A549 (cell line): ENCODE results near the gene BCL2L15. TPM values are rescaled to one million over a fixed set of nuclear protein-coding genes. Genes with fewer than 3 reads are reported as not detected.

Experiments used
- ATAC-seq, 2 experiments: fragments of 200-7000 bp in 1 of 2; fragments of >200 bp in 1 of 2; cut with Nextera tagmentation in 1 of 2; cut with Tn5 transposase in 1 of 2; 3 replicates each; pipeline versions ENCODE4 v1.8.0 to v1.9.1; 2018 to 2020; ENCODE audit warnings: mild to moderate bottlenecking in 1 of 2, moderate library complexity in 1 of 2
- CTCF ChIA-PET: fragments of 300-600 bp; sonication (Branson Sonifier 250); formaldehyde crosslinking; extraction: SDS; loops from one replicate; lab custom pipeline; 2021; ENCODE audit warnings: antibody characterized with exemption, inconsistent platforms; lab: Yijun Ruan, JAX
- POLR2A ChIA-PET: fragments of 350-600 bp; formaldehyde crosslinking; extraction: SDS; loops from one replicate; lab custom pipeline; 2021; ENCODE audit warnings: antibody characterized with exemption, inconsistent platforms; lab: Yijun Ruan, JAX
- DNase-seq, 2 experiments: peaks; one replicate each; pipeline versions ENCODE4 v3.0.0 to v3.0.0-alpha.2; 2011 to 2016; ENCODE audit warnings: low read depth in 1 of 2, low spot score in 1 of 2
- FAIRE-seq: peaks from 2 replicates; lab custom pipeline; 2011; peaks lifted over from hg19 to GRCh38; lab: Jason Lieb, UNC
- H3K27ac ChIP-seq, 2 experiments: fragments of >200 bp; sonication (Bioruptor Twin); formaldehyde crosslinking; 3 replicates each; pipeline ENCODE4 v1.5.1; 2016 to 2017
- H3K4me1 ChIP-seq: fragments of >200 bp; sonication (Bioruptor Twin); formaldehyde crosslinking; 3 replicates; pipeline ENCODE4 v1.6.1; 2016
- H3K4me2 ChIP-seq: fragments of >200 bp; sonication (Bioruptor Twin); formaldehyde crosslinking; 3 replicates; pipeline ENCODE4 v1.6.1; 2016
- H3K4me3 ChIP-seq: fragments of >200 bp; sonication (Bioruptor Twin); formaldehyde crosslinking; 3 replicates; pipeline ENCODE4 v1.5.1; 2016
- H3K9me3 ChIP-seq: fragments of >200 bp; sonication (Bioruptor Twin); formaldehyde crosslinking; 3 replicates; pipeline ENCODE4 v1.6.1; 2016
- CBX2 ChIP-seq: fragments of 200-600 bp; sonication (generic); IDR thresholded peaks from 2 replicates; pipeline ENCODE4 v1.6.1; 2016; ENCODE audit warnings: low read depth, mild to moderate bottlenecking, borderline replicate concordance
- EP300 ChIP-seq, 2 experiments: fragments of >200 bp; sonication (Bioruptor Twin); formaldehyde crosslinking; IDR thresholded peaks; 2 replicates in 1 of 2; 3 replicates in 1 of 2; pipeline ENCODE4 v1.6.1; 2016 to 2017
- FOSB ChIP-seq: fragments of 250-450 bp; sonication (Bioruptor Pico); IDR thresholded peaks from 2 replicates; pipeline ENCODE4 v1.5.0; 2020; ENCODE audit warnings: mild to moderate bottlenecking, moderate library complexity
- FOXS1 ChIP-seq: fragments of 250-450 bp; sonication (Bioruptor Pico); IDR thresholded peaks from 2 replicates; pipeline ENCODE4 v1.5.0; 2020; ENCODE audit warnings: mild to moderate bottlenecking, moderate library complexity
- HEYL ChIP-seq: fragments of 250-450 bp; sonication (Bioruptor Pico); IDR thresholded peaks from 2 replicates; pipeline ENCODE4 v1.8.0; 2021; ENCODE audit warnings: mild to moderate bottlenecking, moderate library complexity
- HOXB5 ChIP-seq: fragments of 250-450 bp; sonication (Bioruptor Pico); IDR thresholded peaks from 2 replicates; pipeline ENCODE4 v1.5.0; 2020; ENCODE audit warnings: mild to moderate bottlenecking, moderate library complexity
- JUN ChIP-seq, 2 experiments: fragments of >200 bp; sonication (Bioruptor Twin); formaldehyde crosslinking; IDR thresholded peaks; 2 replicates in 1 of 2; 3 replicates in 1 of 2; pipeline ENCODE4 v1.6.1; 2016 to 2017
- KDM5A ChIP-seq: fragments of 200-600 bp; sonication (generic); IDR thresholded peaks from 2 replicates; pipeline ENCODE4 v1.6.1; 2016; ENCODE audit warnings: antibody characterized with exemption, mild to moderate bottlenecking
- MAFK ChIP-seq: fragments of 450-650 bp; IDR thresholded peaks from 2 replicates; pipeline ENCODE4 v1.6.1; 2014; ENCODE audit not compliant: partially characterized antibody
- PHF8 ChIP-seq: fragments of 200-600 bp; sonication (generic); IDR thresholded peaks from 2 replicates; pipeline ENCODE4 v1.6.1; 2016; ENCODE audit warnings: low read depth, mild to moderate bottlenecking, antibody characterized with exemption, moderate library complexity, borderline replicate concordance
- RARB ChIP-seq: fragments of 250-450 bp; sonication (Bioruptor Pico); IDR thresholded peaks from 2 replicates; pipeline ENCODE4 v1.8.0; 2021; ENCODE audit warnings: mild to moderate bottlenecking, moderate library complexity
- RCOR1 ChIP-seq: fragments of 150-350 bp; IDR thresholded peaks from 2 replicates; pipeline ENCODE4 v1.6.1; 2014; ENCODE audit warnings: antibody characterized with exemption, low read length, low read depth
- RFX5 ChIP-seq: fragments of 450-650 bp; IDR thresholded peaks from 2 replicates; pipeline ENCODE4 v1.7.1; 2014; ENCODE audit warnings: antibody characterized with exemption, mild to moderate bottlenecking, moderate library complexity
- RNF2 ChIP-seq: fragments of 200-600 bp; sonication (generic); IDR thresholded peaks from 2 replicates; pipeline ENCODE4 v1.6.1; 2016; ENCODE audit warnings: low read depth, mild to moderate bottlenecking, antibody characterized with exemption, moderate library complexity, borderline replicate concordance
- SMC3 ChIP-seq: fragments of >200 bp; sonication (Bioruptor Twin); formaldehyde crosslinking; IDR thresholded peaks from 3 replicates; pipeline ENCODE4 v1.6.1; 2018; ENCODE audit warnings: inconsistent platforms
- TFCP2L1 ChIP-seq: fragments of 250-450 bp; sonication (Bioruptor Pico); IDR thresholded peaks from 2 replicates; pipeline ENCODE4 v1.5.0; 2021; ENCODE audit warnings: mild to moderate bottlenecking
- ZNF302 ChIP-seq: fragments of 250-450 bp; sonication (Bioruptor Pico); IDR thresholded peaks from 2 replicates; pipeline ENCODE4 v1.9.0; 2021; ENCODE audit warnings: inconsistent platforms, mild to moderate bottlenecking, moderate library complexity
- WGBS: methylation state at CpG from one replicate; pipeline ENCODE4 v1.1.6; 2017; ENCODE audit errors: missing lambda C conversion rate; 5-methylcytosine and 5-hydroxymethylcytosine counted together
- polyA plus RNA-seq, 4 experiments: library from polyadenylated mRNA; depleted of rRNA in 3 of 4; stranded (reverse); fragments of >200 nt; fragmentation: RNase III in 1 of 4; extraction: RNeasy Plus Mini Kit Qiagen cat#74134 plus additional on column Dnase treatment in 1 of 4; gene quantifications; 2 replicates in 3 of 4; 3 replicates in 1 of 4; pipeline ENCODE4 v1.2.3, GENCODE V29; 2011 to 2017
- TF ChIP-seq, protein P1 (sequence below): fragments of >200 bp; sonication (Bioruptor Twin); formaldehyde crosslinking; IDR thresholded peaks from 3 replicates; pipeline ENCODE4 v1.5.1; 2016
- TF ChIP-seq, protein P2 (sequence below): fragments of 250-450 bp; sonication (Bioruptor Pico); IDR thresholded peaks from 2 replicates; pipeline ENCODE4 v1.5.0; 2021; ENCODE audit warnings: mild to moderate bottlenecking, moderate library complexity, borderline replicate concordance

Gene BCL2L15
- polyA plus RNA-seq, 2 of the 4 experiments (the other 2 are of a cell fraction), result 2.1 to 2.3 TPM

DNA sequence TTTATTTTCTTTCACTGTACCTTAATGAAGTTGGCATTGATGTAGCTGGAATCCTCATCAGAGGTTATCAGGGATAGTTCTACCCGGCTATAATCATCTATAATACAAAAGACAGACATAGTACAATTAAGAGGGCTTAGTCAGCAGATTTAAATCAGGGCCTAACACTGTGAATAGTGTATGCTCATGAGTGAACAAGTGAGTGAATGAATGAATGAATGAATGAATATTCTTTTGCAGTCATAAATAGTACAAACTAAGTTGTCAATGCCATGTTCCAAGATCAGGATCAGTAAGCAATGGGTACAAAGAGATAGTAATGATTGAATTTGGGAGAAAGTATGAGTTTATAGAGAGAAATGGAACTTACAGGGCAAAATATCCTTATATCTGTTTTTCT, 28.4 kb downstream of the BCL2L15 start:
- TF ChIP-seq MAFK (peak; percentile 82), FOXS1 (CRISPR knock-in tag) (no peak)
- Histone ChIP-seq H3K4me2 (no peak overlapping the region), H3K4me3 (no peak overlapping the region), H3K27ac (no peak overlapping the region), H3K4me1 (peaks cover 8% of the 10 kb centered on the region; the same call in 1 of the 3 replicates), H3K9me3 (no peaks in the 10 kb centered on the region)
- POLR2A ChIA-PET, result no interaction called here
- DNase-seq, result no peak
- FAIRE-seq, result no peak
- CTCF ChIA-PET, result no interaction called here
- no peak for ATAC-seq
- WGBS, result 58% methylated on average over 1 of the region's 1 CpG

DNA sequence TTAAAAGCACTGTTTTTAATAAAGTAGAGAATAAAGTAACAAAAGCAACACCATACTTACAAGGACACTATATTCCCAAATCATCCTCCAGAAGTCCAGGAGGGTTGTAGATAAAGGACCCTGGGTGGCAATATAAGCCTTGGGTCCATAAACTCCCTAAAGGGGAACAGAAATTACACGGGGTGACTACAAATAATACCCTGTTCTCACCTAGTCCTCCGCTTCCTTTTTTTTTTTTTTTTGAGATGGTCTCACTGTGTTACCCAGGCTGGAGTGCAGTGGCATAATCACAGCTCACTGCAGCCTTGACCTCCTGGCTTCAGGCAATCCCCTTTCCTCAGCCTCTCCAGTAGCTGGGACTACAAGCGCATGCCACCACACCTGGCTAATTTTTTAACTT, 29.0 kb downstream of the BCL2L15 start:
- TF ChIP-seq, protein P1, sequence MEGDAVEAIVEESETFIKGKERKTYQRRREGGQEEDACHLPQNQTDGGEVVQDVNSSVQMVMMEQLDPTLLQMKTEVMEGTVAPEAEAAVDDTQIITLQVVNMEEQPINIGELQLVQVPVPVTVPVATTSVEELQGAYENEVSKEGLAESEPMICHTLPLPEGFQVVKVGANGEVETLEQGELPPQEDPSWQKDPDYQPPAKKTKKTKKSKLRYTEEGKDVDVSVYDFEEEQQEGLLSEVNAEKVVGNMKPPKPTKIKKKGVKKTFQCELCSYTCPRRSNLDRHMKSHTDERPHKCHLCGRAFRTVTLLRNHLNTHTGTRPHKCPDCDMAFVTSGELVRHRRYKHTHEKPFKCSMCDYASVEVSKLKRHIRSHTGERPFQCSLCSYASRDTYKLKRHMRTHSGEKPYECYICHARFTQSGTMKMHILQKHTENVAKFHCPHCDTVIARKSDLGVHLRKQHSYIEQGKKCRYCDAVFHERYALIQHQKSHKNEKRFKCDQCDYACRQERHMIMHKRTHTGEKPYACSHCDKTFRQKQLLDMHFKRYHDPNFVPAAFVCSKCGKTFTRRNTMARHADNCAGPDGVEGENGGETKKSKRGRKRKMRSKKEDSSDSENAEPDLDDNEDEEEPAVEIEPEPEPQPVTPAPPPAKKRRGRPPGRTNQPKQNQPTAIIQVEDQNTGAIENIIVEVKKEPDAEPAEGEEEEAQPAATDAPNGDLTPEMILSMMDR, result no peak
- TF ChIP-seq HOXB5 (CRISPR knock-in tag) (no peak), CBX2 (no peak), TFCP2L1 (CRISPR knock-in tag) (no peak), FOSB (no peak), RFX5 (no peak), EP300 (IDR thresholded peaks at IDR 0.05) (no peak), RARB (CRISPR knock-in tag) (no peak), RNF2 (no peak), PHF8 (no peak), SMC3 (no peak), JUN (IDR thresholded peaks at IDR 0.05) (no peak), HEYL (no peak)
- TF ChIP-seq, protein P2, sequence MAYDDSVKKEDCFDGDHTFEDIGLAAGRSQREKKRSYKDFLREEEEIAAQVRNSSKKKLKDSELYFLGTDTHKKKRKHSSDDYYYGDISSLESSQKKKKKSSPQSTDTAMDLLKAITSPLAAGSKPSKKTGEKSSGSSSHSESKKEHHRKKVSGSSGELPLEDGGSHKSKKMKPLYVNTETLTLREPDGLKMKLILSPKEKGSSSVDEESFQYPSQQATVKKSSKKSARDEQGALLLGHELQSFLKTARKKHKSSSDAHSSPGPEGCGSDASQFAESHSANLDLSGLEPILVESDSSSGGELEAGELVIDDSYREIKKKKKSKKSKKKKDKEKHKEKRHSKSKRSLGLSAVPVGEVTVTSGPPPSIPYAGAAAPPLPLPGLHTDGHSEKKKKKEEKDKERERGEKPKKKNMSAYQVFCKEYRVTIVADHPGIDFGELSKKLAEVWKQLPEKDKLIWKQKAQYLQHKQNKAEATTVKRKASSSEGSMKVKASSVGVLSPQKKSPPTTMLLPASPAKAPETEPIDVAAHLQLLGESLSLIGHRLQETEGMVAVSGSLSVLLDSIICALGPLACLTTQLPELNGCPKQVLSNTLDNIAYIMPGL (CRISPR knock-in tag), result no peak
- Histone ChIP-seq H3K27ac (no peak overlapping the region), H3K4me2 (no peak overlapping the region), H3K4me3 (no peak overlapping the region), H3K9me3 (no peaks in the 10 kb centered on the region), H3K4me1 (peaks cover 8% of the 10 kb centered on the region; the same call in 1 of the 3 replicates)
- DNase-seq, result no peak
- CTCF ChIA-PET, result no interaction called here
- no peak for FAIRE-seq
- ATAC-seq, result no peak
- POLR2A ChIA-PET, result no interaction called here
- 86% methylated on average over 3 of the region's 3 CpGs for WGBS

DNA sequence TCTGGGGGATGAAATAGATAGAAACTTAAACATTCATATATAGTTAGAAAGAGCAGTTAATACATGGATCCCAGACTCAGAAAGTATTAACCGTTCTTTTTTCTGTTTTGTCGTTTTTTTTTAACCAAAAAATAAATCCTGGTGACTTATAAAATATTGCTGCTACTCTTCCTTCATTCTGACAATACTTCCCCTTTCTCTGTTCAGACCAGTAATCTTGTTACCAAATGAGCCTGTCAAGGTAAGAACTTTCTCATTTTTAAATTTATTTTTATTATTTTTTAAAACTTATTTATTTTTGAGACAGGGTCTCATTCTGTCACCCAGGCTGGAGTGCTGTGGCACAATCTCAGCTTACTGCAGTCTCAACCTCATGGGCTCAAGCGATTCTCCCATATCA, 29.6 kb downstream of the BCL2L15 start:
- FAIRE-seq, result no peak
- no peak overlapping the region for H3K27ac ChIP-seq
- H3K4me1 ChIP-seq, result peaks cover 8% of the 10 kb centered on the region; the same call in 1 of the 3 replicates
- no peak for ATAC-seq
- no peak overlapping the region for H3K4me2 ChIP-seq
- ChIA-PET POLR2A (no interaction called here), CTCF (no interaction called here)
- no peak for TF ChIP-seq JUN (IDR thresholded peaks at IDR 0.05)
- no peak for TF ChIP-seq ZNF302 (CRISPR knock-in tag)
- no peak for TF ChIP-seq PHF8
- no peak for TF ChIP-seq RCOR1
- no peak for TF ChIP-seq KDM5A
- H3K9me3 ChIP-seq, result no peaks in the 10 kb centered on the region
- DNase-seq, result no peak
- WGBS, result 76% methylated on average over 3 of the region's 3 CpGs
- H3K4me3 ChIP-seq, result no peak overlapping the region
